ENCODE results near the gene FAM13C. TPM values are rescaled to one million over a fixed set of nuclear protein-coding genes. Genes with fewer than 3 reads are reported as not detected.
"Not testable (repeated sequence)": the region's sequence is repeated elsewhere in the genome, so short reads cannot be mapped to it uniquely, and the experiment has no call there.

FAM13C gene
- total RNA-seq, 1 donor, result not detected

GRCh38 chr10:59227136-59227673 lies 135.1 kb downstream of the FAM13C start:
- Histone ChIP-seq H3K9me3 (ENCODE audit: low read depth, low read length) (no peaks in the 10 kb centered on the region), H3K4me1 (ENCODE audit: insufficient read depth, low read length) (no peaks in the 10 kb centered on the region), H3K27me3 (ENCODE audit: insufficient read depth, low read length) (no peaks in the 10 kb centered on the region), H3K4me3 (ENCODE audit: low read length) (no peak overlapping the region)

- Histone ChIP-seq H3K4me3 (ENCODE audit: low read length) (no peak overlapping the region), H3K4me1 (ENCODE audit: insufficient read depth, low read length) (no peaks in the 10 kb centered on the region), H3K9me3 (ENCODE audit: low read depth, low read length) (no peaks in the 10 kb centered on the region), H3K27me3 (ENCODE audit: insufficient read depth, low read length) (no peaks in the 10 kb centered on the region)
Measured at GRCh38 chr10:59225211-59225610, 137.1 kb downstream of the FAM13C start.

- H3K4me1 ChIP-seq (ENCODE audit: insufficient read depth, low read length); H3K27me3 ChIP-seq (ENCODE audit: insufficient read depth, low read length); H3K9me3 ChIP-seq (ENCODE audit: low read depth, low read length); H3K4me3 ChIP-seq (ENCODE audit: low read length): not testable (repeated sequence)
Measured at GRCh38 chr10:59223597-59223996, 138.8 kb downstream of the FAM13C start.

GRCh38 chr10:59222788-59223187 lies 139.6 kb downstream of the FAM13C start:
- H3K27me3 ChIP-seq (ENCODE audit: insufficient read depth, low read length), result no peaks in the 10 kb centered on the region
- no peaks in the 10 kb centered on the region for H3K4me1 ChIP-seq (ENCODE audit: insufficient read depth, low read length)
- H3K9me3 ChIP-seq (ENCODE audit: low read depth, low read length), result no peaks in the 10 kb centered on the region
- H3K4me3 ChIP-seq (ENCODE audit: low read length), result no peak overlapping the region

- Histone ChIP-seq H3K4me3 (ENCODE audit: low read length) (no peak overlapping the region), H3K27me3 (ENCODE audit: insufficient read depth, low read length) (no peaks in the 10 kb centered on the region), H3K4me1 (ENCODE audit: insufficient read depth, low read length) (no peaks in the 10 kb centered on the region), H3K9me3 (ENCODE audit: low read depth, low read length) (no peaks in the 10 kb centered on the region)
Measured at GRCh38 chr10:59216178-59216869, 146.0 kb downstream of the FAM13C start.

GRCh38 chr10:59214160-59214559 lies 148.2 kb downstream of the FAM13C start:
- no peaks in the 10 kb centered on the region for H3K4me1 ChIP-seq (ENCODE audit: insufficient read depth, low read length)
- no peaks in the 10 kb centered on the region for H3K27me3 ChIP-seq (ENCODE audit: insufficient read depth, low read length)
- H3K4me3 ChIP-seq (ENCODE audit: low read length), result no peak overlapping the region
- no peaks in the 10 kb centered on the region for H3K9me3 ChIP-seq (ENCODE audit: low read depth, low read length)

DNA sequence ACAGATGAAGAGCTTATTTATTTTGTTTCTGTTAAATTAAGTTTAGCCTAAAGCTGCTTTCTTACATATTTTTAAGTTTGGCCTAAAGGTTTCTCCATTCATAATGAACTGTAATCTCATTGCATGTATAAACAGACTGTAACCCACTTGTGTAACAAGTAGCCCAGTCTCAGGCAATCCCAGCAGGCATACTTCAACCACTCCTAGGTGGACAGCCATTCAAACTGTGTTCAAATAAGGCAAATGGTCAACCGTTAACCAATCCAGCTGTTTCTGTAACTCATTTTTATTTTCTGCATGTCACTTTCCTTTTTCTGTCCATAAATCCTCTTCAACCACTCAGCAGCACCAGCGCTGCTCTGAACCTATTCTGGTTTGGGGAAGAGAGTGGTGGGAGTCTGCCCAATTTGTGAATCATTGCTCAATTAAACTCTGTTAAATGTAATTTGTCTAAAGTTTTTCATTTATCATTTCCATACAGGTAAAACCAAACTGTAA lies 150.0 kb downstream of the FAM13C start:
- Histone ChIP-seq H3K27me3 (ENCODE audit: insufficient read depth, low read length) (no peaks in the 10 kb centered on the region), H3K9me3 (ENCODE audit: low read depth, low read length) (no peaks in the 10 kb centered on the region), H3K4me1 (ENCODE audit: insufficient read depth, low read length) (no peaks in the 10 kb centered on the region), H3K4me3 (ENCODE audit: low read length) (no peak overlapping the region)

GRCh38 chr10:59206204-59206720 lies 156.1 kb downstream of the FAM13C start:
- Histone ChIP-seq H3K27me3 (ENCODE audit: insufficient read depth, low read length) (no peaks in the 10 kb centered on the region), H3K4me3 (ENCODE audit: low read length) (no peak overlapping the region), H3K4me1 (ENCODE audit: insufficient read depth, low read length) (no peaks in the 10 kb centered on the region), H3K9me3 (ENCODE audit: low read depth, low read length) (no peaks in the 10 kb centered on the region)

Other genes starting within 250 kb of the FAM13C start
- gene PHYHIPL, start 185.9 kb downstream of the FAM13C start, total RNA-seq, result 0.10 TPM

Measured in mononuclear cell (primary cell).